RWPE1 (cell line): ENCODE data around the gene PHOX2A.

Experiments
- CTCF ChIA-PET: fragments of 350-600 bp; sonication (Branson Sonifier 250); formaldehyde crosslinking; extraction: SDS; loops from one replicate; lab custom pipeline; 2021; lab: Yijun Ruan, JAX
- POLR2A ChIA-PET: fragments of 400-600 bp; formaldehyde crosslinking; extraction: SDS; loops from one replicate; lab custom pipeline; 2020; ENCODE audit warnings: antibody characterized with exemption; ENCODE audit not compliant: low non-redundant PET; lab: Yijun Ruan, JAX
- DNase-seq: peaks from one replicate; pipeline ENCODE4 v3.0.0; 2012; ENCODE audit warnings: low spot score
- H3K27ac ChIP-seq: fragments of 450-650 bp; 2 replicates; pipeline ENCODE4 v1.5.1; 2017
- CTCF ChIP-seq: fragments of 450-650 bp; conservative IDR thresholded peaks from 2 replicates; pipeline ENCODE4 v1.5.1; 2017; ENCODE audit warnings: low read depth, mild to moderate bottlenecking

The PHOX2A gene

GRCh38 chr11:72224564-72225410 lies 19.2 kb downstream of the PHOX2A start, which contains the start of gene INPPL1:
INPPL1 (plus strand) TSS chr11:72224767; CDS start chr11:72224985, 218 bp downstream.
- no peak for DNase-seq
- CTCF ChIA-PET = interaction anchor here (0.6 to 2.2 kb wide), 3 partner anchors 13 to 122 kb away, joined by 3 to 9 read pairs (median 7); no protein-coding TSS in a partner anchor
- peak within 1 kb of the TSS; percentile 98 for H3K27ac ChIP-seq
- no peak for TF ChIP-seq CTCF
- POLR2A ChIA-PET = interaction anchor here (0.5 to 0.8 kb wide), 4 partner anchors 12 to 1627 kb away, joined by 3 to 6 read pairs (median 3); no protein-coding TSS in a partner anchor

GRCh38 chr11:72223615-72224563 lies 20.1 kb downstream of the PHOX2A start:
- peak overlapping the region; percentile 98 for H3K27ac ChIP-seq
- POLR2A ChIA-PET = interaction anchor here (0.8 to 1.0 kb wide), 3 partner anchors 12 to 113 kb away, joined by 3 to 4 read pairs (median 3); no protein-coding TSS in a partner anchor
- CTCF ChIA-PET = interaction anchor here (0.5 to 1.7 kb wide), 9 partner anchors 14 to 254 kb away, joined by 3 to 7 read pairs (median 4); no protein-coding TSS in a partner anchor
- DNase-seq = no peak
- no peak for TF ChIP-seq CTCF

- ChIA-PET CTCF (interaction anchor here (0.5 to 1.7 kb wide), 7 partner anchors 15 to 253 kb away, joined by 3 to 7 read pairs (median 4); no protein-coding TSS in a partner anchor), POLR2A (interaction anchor here (0.9 to 1.0 kb wide), 2 partner anchors 13 to 112 kb away, joined by 3 to 4 read pairs; no protein-coding TSS in a partner anchor)
- H3K27ac ChIP-seq = peak overlapping the region; percentile 98
- no peak for TF ChIP-seq CTCF
- DNase-seq = peak; percentile 76
Observed at GRCh38 chr11:72222907-72223614, 20.9 kb downstream of the PHOX2A start.

- DNase-seq = no peak
- ChIA-PET CTCF (interaction anchor here (1.1 to 1.5 kb wide), 3 partner anchors 144 to 211 kb away, joined by 4 to 5 read pairs (median 4); no protein-coding TSS in a partner anchor), POLR2A (no interaction called here)
- H3K27ac ChIP-seq = peak overlapping the region; percentile 98
- TF ChIP-seq CTCF = no peak
Observed at GRCh38 chr11:72222106-72222891, 21.7 kb downstream of the PHOX2A start.

GRCh38 chr11:72221386-72222075 lies 22.4 kb downstream of the PHOX2A start:
- no peak overlapping the region for H3K27ac ChIP-seq
- no peak for TF ChIP-seq CTCF
- ChIA-PET POLR2A (no interaction called here), CTCF (interaction anchor here (0.5 to 0.6 kb wide), 2 partner anchors 19 to 42 kb away, joined by 6 to 7 read pairs; no protein-coding TSS in a partner anchor)
- DNase-seq = no peak
